Umbilical cord (tissue), 2 donors: ENCODE results near the gene COBL. TPM values are rescaled to one million over a fixed set of nuclear protein-coding genes. Genes with fewer than 3 reads are reported as not detected.
A peak's percentile ranks its signal among the peaks of the same experiment; 100 is the strongest.

ENCODE experiments used
- DNase-seq: peaks from one replicate; pipeline ENCODE4 v3.0.0-alpha.2; 2015; ENCODE audit warnings: low spot score
- total RNA-seq: library from RNA; depleted of rRNA; stranded (reverse); fragments of >200 nt; gene quantifications from one replicate; pipeline ENCODE4 v1.2.3, GENCODE V29; 2014; ENCODE audit warnings: low replicate concordance; ENCODE audit not compliant: insufficient read depth

COBL gene
- total RNA-seq, 1 donor from 2014 or later, result 5.3 TPM

- no peak for DNase-seq
These were observed 80.9 kb downstream of the COBL start for GRCh38 chr7:51235593-51236313.

DNA sequence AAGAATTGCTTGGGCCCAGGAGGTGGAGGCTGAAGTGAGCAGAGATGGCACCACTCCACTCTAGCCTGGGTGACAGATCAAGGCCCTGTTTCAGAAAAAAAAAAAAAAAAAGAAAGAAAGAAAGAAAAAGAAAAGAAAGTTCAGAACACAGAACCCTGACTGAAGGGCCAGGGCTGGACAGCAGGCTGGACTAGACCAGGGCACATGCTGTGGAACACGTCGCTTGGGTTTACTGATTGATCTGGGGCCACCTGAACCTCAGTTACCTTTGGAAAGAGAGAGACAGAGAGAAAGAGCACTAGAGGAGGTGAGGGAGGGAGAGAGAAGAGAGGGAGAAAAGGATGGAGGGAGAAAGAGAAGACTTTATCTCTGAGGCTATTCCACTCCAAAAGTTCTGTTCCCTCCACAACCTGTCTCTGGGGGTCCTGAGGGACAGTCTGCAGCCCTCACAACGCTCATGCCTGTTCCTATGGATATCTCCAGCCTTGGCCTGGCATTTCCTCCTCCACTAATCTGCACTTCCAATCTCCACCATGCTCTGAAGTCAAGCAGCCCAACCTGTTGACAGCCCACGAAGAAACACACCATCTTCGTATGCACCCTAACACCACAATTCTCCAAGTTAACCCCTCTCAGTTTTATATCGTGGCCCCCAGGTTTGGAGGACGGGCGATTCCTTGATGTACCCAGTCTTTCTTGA lies 81.8 kb downstream of the COBL start:
- DNase-seq, result no peak

DNA sequence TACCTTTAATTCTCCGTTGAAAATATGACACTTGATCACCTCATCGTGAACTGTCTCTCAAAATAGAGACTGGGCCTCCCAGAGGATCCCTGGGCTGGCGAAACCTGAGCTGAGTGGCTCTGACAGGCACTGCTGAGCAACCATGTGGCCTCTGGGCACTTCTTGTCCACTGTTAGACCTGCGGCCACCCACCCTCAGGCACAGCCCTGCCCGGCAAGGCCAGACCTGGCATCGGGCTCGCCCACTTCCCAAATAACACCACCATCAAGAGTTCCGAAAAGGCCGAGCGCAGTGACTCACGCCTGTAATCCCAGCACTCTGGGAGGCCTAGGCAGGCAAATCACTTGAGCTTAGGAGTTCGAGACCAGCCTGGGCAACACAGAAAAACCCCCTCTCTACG lies 82.5 kb downstream of the COBL start:
- no peak for DNase-seq

DNA sequence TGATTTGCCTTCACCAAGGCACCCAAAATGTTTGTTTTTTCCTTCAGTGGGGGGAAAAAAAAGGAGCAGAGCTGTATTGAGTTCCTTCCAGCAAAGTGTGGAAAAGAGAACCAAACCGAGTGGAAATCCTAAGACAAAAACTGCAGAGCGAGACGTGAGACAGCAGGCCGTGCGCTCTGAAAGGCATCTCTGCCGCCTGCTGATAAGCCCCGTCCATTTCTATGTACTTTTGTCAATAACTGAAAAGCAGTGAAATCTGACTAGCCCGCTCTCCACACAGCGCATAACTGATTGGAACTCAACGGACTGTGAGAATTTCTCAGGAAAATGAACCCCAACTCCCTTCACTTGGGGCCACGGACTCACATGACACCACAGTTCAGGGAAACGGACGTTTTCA lies 83.2 kb downstream of the COBL start:
- DNase-seq, result no peak

DNA sequence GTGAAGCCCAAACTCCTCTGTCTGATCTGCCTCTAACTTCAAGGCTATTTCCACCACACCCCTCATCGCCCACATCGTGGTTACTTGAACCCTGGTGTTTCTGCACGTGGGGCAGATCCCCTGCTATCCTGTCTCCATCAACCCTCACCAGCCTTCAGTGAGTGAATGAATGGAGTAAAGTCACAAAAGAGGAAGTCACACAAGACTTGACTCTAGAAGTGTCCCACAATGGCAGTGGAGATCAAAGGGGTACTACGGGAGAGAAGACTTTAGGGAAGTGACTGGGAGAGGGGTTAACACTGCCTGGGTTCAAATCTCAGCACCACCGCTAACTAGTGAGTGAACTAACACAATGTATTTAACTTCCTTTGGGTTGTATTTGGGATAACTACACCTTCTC lies 85.9 kb downstream of the COBL start:
- DNase-seq, result no peak

- no peak for DNase-seq
These were observed 86.3 kb downstream of the COBL start for GRCh38 chr7:51230324-51230625.

- no peak for DNase-seq
These were observed 86.8 kb downstream of the COBL start for GRCh38 chr7:51229620-51230323.

GRCh38 chr7:51229106-51229537 lies 87.5 kb downstream of the COBL start:
- no peak for DNase-seq

DNA sequence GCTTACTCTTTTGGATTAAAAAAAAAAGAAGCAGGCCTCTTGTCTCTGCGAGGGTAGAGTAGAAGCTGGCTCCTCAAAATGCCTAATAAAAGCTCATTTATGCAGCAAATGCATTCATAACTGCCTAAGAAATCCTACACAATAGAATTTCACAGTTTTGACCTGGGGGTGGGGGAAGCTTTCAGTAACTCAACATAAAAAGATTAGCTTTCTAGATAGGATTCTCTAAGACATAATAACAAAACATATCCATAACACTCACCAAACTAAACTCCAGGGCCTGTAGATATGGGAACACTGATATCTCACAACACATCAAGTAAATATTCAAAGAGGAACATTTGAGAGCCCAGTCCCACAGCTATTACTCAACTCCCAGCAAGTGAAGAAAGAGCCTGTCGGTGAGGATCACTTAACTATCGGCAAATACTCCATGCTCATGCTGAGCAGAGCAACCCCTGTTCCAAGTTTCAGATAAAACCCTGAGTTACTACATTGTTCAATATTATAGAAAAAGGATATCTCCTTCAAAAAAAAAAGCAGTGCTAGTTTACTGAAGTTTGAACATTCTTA lies 88.1 kb downstream of the COBL start:
- DNase-seq, result no peak

- DNase-seq, result no peak
These were observed 88.7 kb downstream of the COBL start for GRCh38 chr7:51227861-51228260.

GRCh38 chr7:51226916-51227535 lies 89.6 kb downstream of the COBL start:
- DNase-seq, result no peak

DNA sequence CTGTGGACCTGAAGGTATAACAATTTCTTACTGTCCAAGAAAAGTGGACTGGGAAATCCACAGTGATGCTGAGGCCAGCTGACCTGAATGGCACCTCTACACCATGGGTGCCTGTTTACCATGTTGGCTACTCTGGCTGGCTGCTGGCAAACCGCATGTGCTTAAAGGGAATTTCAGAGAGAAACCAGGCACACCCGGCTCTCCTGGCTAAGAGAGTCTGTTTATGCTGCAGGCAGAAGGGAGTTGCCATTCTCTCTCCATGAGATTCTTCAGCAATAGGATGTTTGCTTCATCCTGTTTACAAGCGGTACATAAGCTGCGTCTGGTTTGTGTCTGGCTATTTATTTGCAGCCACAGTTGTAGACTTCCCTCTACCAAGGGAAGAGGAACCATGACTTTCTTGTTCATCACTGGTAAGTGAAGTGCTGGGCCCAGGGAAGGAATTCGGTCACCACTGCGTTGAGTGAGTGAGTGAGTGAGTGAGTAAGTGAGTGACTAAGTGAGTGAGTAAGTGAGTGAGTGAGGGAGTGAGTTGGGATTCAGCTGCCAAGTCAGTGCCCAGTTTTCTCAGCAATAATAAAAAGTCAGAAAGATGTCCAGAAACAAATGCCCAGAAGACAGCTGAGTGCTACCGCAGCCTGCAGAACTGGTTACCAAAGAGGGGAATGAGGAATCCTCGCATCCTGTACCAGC lies 90.4 kb downstream of the COBL start:
- DNase-seq, result peak; percentile 33

- no peak for DNase-seq
These were observed 91.6 kb downstream of the COBL start for GRCh38 chr7:51224811-51225595.

- DNase-seq, result no peak
These were observed 93.1 kb downstream of the COBL start for GRCh38 chr7:51223505-51223904.

GRCh38 chr7:51222916-51223315 lies 93.7 kb downstream of the COBL start:
- DNase-seq, result no peak

DNA sequence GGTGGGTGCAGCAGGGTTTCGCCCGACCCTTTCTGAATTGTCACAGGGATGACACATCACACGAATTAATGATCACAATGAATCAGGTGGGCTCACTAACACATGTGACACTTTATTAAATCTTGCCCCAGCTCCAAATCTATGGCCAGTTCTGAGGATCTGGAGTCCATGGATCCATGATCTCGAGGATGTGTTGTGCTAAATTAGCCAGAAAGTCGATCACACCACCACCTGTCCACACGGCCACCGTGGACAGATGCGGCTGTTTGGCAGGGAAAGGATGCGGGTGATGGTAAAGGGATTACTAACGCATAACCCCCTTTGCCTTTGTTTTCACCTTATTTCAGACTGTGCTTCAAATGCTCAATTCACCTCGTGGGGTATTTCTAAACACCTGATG lies 96.4 kb downstream of the COBL start:
- DNase-seq, result no peak

GRCh38 chr7:51219261-51219988 lies 97.2 kb downstream of the COBL start:
- no peak for DNase-seq

- no peak for DNase-seq
These were observed 98.8 kb downstream of the COBL start for GRCh38 chr7:51217804-51218203.

DNA sequence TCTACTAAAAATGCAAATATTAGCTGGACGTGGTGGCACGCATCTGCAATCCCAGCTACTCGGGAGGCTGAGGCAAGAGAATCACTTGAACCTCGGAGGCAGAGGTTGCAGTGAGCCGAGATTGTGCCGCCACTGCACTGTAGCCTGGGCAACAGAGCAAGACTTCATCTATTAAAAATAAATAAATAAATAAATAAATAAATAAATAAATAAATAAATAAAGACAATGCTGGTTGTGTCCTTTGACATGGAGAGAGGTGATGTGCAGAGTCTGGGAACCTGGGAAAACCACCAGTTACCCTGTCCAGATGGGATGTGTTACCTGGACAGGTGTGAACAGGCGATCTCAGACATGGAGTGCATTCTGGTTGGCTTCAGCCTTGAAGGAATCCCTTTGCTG lies 102.5 kb downstream of the COBL start:
- no peak for DNase-seq

- DNase-seq, result no peak
These were observed 103.0 kb downstream of the COBL start for GRCh38 chr7:51213618-51214017.
